MCF 10A (cell line): ENCODE data around the gene UBQLN4. TPM values are rescaled to one million over a fixed set of nuclear protein-coding genes. Genes with fewer than 3 reads are reported as not detected.

ENCODE experiments used
- BruUV-seq: library from RNA; stranded (reverse); fragments of 400-500 nt; replicated peaks from 2 replicates; lab custom pipeline; 2021; lab: Mats Ljungman, UMichigan
- CTCF ChIA-PET: fragments of 300-600 bp; sonication (Branson Sonifier 250); formaldehyde crosslinking; extraction: SDS; loops from one replicate; lab custom pipeline; 2021; ENCODE audit warnings: antibody characterized with exemption, inconsistent platforms; lab: Yijun Ruan, JAX
- POLR2A ChIA-PET: fragments of 300-600, 350-650 bp; sonication (Branson Sonifier 250); formaldehyde crosslinking; extraction: SDS; loops from one replicate; lab custom pipeline; 2020; ENCODE audit warnings: antibody characterized with exemption, inconsistent platforms; lab: Yijun Ruan, JAX
- DNase-seq: peaks from one replicate; pipeline ENCODE4 v3.0.0-alpha.2; 2018; ENCODE audit not compliant: unreplicated experiment
- H3K27ac Mint-ChIP-seq: one replicate; pipeline ENCODE4 v1.8.0; 2022; ENCODE audit warnings: mild to moderate bottlenecking, low read depth, mixed read lengths; ENCODE audit not compliant: unreplicated experiment
- H3K27me3 Mint-ChIP-seq: one replicate; pipeline ENCODE4 v1.8.0; 2022; ENCODE audit warnings: mixed read lengths; ENCODE audit not compliant: insufficient read depth, unreplicated experiment
- H3K36me3 Mint-ChIP-seq: one replicate; pipeline ENCODE4 v1.8.0; 2022; ENCODE audit warnings: mild to moderate bottlenecking, moderate library complexity, mixed read lengths; ENCODE audit not compliant: insufficient read depth, unreplicated experiment
- H3K4me1 Mint-ChIP-seq: one replicate; pipeline ENCODE4 v1.8.0; 2022; ENCODE audit warnings: mixed read lengths; ENCODE audit not compliant: insufficient read depth, unreplicated experiment
- H3K4me3 Mint-ChIP-seq: one replicate; pipeline ENCODE4 v1.8.0; 2022; ENCODE audit warnings: mild to moderate bottlenecking, moderate library complexity, mixed read lengths; ENCODE audit not compliant: unreplicated experiment
- H3K9me3 Mint-ChIP-seq: one replicate; pipeline ENCODE4 v1.8.0; 2022; ENCODE audit warnings: mixed read lengths; ENCODE audit not compliant: unreplicated experiment
- intact Hi-C: fragments of 100-400 bp; cut with micrococcal nuclease; formaldehyde crosslinking; loops from 2 replicates; pipeline ENCODE4 v1.14.1; 2022
- total RNA-seq: library from RNA; stranded (reverse); gene quantifications from 2 replicates; pipeline ENCODE4 v1.2.3, GENCODE V29; 2022
- TF ChIP-seq, protein P1 (sequence below): fragments of 200-600 bp; IDR thresholded peaks from one replicate; pipeline ENCODE4 v1.8.0; 2022; ENCODE audit warnings: antibody characterized with exemption, mild to moderate bottlenecking; ENCODE audit not compliant: unreplicated experiment

Gene UBQLN4
- total RNA-seq, 1 experiment from 2014 or later, result 49.0 TPM

DNA sequence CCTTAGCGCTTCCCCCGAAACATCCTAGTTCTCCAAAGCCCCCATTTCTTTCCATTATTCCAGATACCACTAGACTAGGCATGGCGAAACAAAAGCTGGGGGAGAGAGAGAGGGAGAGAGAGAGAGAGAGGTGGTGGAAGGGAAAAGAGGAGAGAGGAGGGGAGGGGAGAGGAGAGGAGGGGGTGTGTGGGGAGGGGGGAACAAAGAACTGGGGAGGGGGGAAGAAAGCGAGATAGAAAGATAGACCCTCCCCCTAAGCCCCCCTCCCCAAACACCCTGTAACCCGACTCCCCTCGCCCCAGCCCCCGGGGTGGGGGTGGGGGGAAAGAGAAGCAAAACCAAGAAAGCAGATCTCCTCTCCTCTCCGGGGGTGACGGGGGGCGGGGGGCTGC, 28.3 kb upstream of the UBQLN4 start:
- no TSS peak for BruUV-seq
- H3K27ac Mint-ChIP-seq, result no peak overlapping the region
- H3K4me1 Mint-ChIP-seq, result peaks cover 10% of the 10 kb centered on the region
- intact Hi-C loops, result no loop called here
- TF ChIP-seq, protein P1, sequence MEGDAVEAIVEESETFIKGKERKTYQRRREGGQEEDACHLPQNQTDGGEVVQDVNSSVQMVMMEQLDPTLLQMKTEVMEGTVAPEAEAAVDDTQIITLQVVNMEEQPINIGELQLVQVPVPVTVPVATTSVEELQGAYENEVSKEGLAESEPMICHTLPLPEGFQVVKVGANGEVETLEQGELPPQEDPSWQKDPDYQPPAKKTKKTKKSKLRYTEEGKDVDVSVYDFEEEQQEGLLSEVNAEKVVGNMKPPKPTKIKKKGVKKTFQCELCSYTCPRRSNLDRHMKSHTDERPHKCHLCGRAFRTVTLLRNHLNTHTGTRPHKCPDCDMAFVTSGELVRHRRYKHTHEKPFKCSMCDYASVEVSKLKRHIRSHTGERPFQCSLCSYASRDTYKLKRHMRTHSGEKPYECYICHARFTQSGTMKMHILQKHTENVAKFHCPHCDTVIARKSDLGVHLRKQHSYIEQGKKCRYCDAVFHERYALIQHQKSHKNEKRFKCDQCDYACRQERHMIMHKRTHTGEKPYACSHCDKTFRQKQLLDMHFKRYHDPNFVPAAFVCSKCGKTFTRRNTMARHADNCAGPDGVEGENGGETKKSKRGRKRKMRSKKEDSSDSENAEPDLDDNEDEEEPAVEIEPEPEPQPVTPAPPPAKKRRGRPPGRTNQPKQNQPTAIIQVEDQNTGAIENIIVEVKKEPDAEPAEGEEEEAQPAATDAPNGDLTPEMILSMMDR, result no peak
- H3K36me3 Mint-ChIP-seq, result no peaks in the 10 kb centered on the region
- H3K27me3 Mint-ChIP-seq, result no peaks in the 10 kb centered on the region
- peak overlapping the region; percentile 78 for H3K4me3 Mint-ChIP-seq
- DNase-seq, result no peak
- no peaks in the 10 kb centered on the region for H3K9me3 Mint-ChIP-seq
- POLR2A ChIA-PET, result interaction anchor here (0.6 to 1.2 kb wide), 3 partner anchors 27 to 201 kb away, joined by 3 read pairs; partner anchors contain the start of gene SMG5
- CTCF ChIA-PET, result interaction anchor here (0.9 to 26.9 kb wide), 4 partner anchors 9 to 52 kb away, joined by 3 to 1892 read pairs (median 8); partner anchors contain the start of genes LMNA and SEMA4A

DNA sequence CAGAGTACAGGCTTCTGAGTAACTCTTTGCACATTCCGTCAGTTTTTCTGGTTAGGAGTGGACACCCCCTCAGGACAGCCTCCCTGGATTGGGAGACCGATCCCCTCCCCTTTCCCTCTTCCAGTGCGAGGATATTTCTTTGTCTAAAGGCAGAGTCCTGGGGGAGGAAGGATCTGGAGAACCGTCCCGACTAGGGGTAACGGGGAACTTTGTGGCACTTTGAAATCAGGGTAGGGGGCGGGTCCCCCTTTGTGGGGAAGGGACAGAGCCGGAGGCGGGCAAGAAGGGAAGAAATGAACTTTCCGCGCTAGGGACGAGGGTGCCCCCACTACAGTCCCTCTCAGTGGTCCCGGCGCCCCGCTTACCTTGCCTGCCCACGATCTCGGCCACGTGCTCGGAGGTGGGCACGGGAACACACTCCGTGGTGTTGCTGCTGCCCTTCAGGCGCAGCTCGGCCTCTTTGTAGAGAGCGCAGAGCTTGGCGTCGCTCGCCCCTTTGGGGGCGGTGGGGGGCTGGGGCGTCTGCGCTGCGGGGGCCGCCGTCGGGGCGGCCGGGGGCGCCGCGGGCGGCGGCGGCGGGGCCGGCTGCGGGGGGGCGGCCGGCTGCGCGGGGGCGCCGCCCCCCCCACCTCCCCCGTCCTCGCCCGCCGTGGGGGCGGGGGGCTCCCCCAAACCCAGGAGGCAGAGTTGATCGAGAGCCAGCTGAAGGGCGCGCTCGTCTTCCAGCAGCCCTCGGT, 27.8 kb upstream of the UBQLN4 start:
- Mint-ChIP-seq H3K9me3 (no peaks in the 10 kb centered on the region), H3K36me3 (no peaks in the 10 kb centered on the region), H3K4me3 (peak overlapping the region; percentile 78), H3K27me3 (no peaks in the 10 kb centered on the region), H3K27ac (no peak overlapping the region), H3K4me1 (peaks cover 8% of the 10 kb centered on the region)
- ChIA-PET CTCF (interaction anchor here (1.1 to 26.9 kb wide), 2 partner anchors 14 to 52 kb away, joined by 6 to 1892 read pairs; partner anchors contain the start of genes LMNA and SEMA4A), POLR2A (interaction anchor here (0.6 to 1.0 kb wide), 2 partner anchors 26 to 62 kb away, joined by 3 read pairs; no protein-coding TSS in a partner anchor)
- intact Hi-C loops, result no loop called here
- TF ChIP-seq, protein P1, result no peak
- no TSS peak for BruUV-seq
- no peak for DNase-seq

DNA sequence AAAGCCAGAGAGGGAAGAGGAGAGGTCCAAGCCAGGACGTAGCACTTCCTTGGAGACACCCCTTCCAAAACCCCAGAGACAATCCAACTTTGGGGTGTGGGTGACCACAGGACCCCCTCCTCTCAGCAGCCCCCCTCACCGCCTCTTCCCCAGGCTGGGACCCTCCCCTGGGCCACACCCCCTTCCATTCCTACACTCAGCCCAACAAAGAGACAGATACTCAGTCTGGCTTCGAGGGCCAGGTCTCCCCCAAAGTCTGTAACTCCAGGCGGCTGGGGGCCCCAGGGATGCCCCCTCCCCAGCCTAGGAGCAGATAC, 27.2 kb upstream of the UBQLN4 start:
- Mint-ChIP-seq H3K36me3 (no peaks in the 10 kb centered on the region), H3K27ac (no peak overlapping the region), H3K9me3 (no peaks in the 10 kb centered on the region), H3K27me3 (no peaks in the 10 kb centered on the region), H3K4me1 (peaks cover 6% of the 10 kb centered on the region), H3K4me3 (peak overlapping the region; percentile 78)
- BruUV-seq, result no TSS peak
- ChIA-PET POLR2A (no interaction called here), CTCF (interaction anchor here (1.0 kb wide), 1 partner anchor 9 kb away, joined by 6 read pairs; no protein-coding TSS in a partner anchor)
- no peak for DNase-seq
- TF ChIP-seq, protein P1, result no peak
- intact Hi-C loops, result no loop called here

DNA sequence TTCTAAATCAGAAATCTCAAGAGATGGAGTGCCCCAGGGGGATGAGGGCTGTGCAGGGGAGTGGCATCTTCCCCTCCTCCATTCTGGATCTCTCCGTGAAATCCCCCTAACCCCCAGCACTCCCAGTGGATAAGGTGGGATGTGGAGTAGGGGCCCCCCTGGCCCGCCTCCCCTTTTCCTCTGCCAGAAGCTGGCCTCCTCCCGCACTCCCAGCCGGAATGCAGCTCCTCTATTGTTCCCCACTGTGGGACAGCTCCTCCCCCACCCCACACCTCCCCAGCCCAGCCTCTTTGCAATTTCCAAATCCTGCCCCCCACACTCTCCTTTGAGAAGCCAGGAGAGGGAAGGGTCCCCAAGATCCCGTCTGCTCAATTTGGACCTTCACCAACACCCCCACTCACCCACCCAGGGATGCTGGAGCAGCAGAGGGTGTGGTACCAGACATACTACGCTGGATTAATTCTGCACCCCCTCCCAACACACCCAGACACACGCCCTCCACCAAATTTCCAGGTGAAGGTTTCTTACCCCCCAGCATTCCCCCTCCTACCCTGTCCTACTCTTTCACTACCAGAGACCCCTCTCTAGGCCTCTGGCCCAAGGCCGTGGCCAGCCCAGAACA, 26.8 kb upstream of the UBQLN4 start:
- intact Hi-C loops, result no loop called here
- Mint-ChIP-seq H3K36me3 (peaks cover 4% of the 10 kb centered on the region), H3K9me3 (no peaks in the 10 kb centered on the region), H3K4me3 (no peak overlapping the region), H3K4me1 (peaks cover 9% of the 10 kb centered on the region), H3K27me3 (no peaks in the 10 kb centered on the region), H3K27ac (no peak overlapping the region)
- no TSS peak for BruUV-seq
- POLR2A ChIA-PET, result no interaction called here
- no peak for DNase-seq
- TF ChIP-seq, protein P1, result no peak
- CTCF ChIA-PET, result interaction anchor here (1.0 to 2.0 kb wide), 2 partner anchors 10 to 14 kb away, joined by 6 to 8 read pairs; no protein-coding TSS in a partner anchor
